Suppressor macrophage treated with lipopolysaccharide for 1 hour (primary cell): ENCODE results near the gene LRRFIP1.
"Not testable (repeated sequence)": the region's sequence is repeated elsewhere in the genome, so short reads cannot be mapped to it uniquely, and the experiment has no call there.

Experiments used
- DNase-seq, 3 donors: peaks; one replicate each; pipeline ENCODE4 v3.0.0-alpha.2; 2020 to 2022

Gene LRRFIP1

GRCh38 chr2:237627441-237628246, at the start of gene LRRFIP1:
Gene LRRFIP1 (plus strand): TSS chr2:237627587. CDS start chr2:237627645, 58 bp downstream.
- peak in 2 of 3 donors; percentile 57 to 71 for DNase-seq

GRCh38 chr2:237577956-237578870, 49.2 kb upstream of the LRRFIP1 start:
- DNase-seq = no peak

GRCh38 chr2:237581326-237581725, 46.1 kb upstream of the LRRFIP1 start:
- DNase-seq = no peak

GRCh38 chr2:237581751-237582746, 45.3 kb upstream of the LRRFIP1 start:
- DNase-seq = peak; percentile 54 to 65 (median 64)

GRCh38 chr2:237583385-237584295, 43.7 kb upstream of the LRRFIP1 start:
- no peak for DNase-seq

GRCh38 chr2:237585590-237586221, 41.7 kb upstream of the LRRFIP1 start:
- DNase-seq = no peak

- no peak for DNase-seq
Measured at GRCh38 chr2:237588044-237588696, 39.2 kb upstream of the LRRFIP1 start.

GRCh38 chr2:237590272-237591140, 36.9 kb upstream of the LRRFIP1 start, which contains the start of gene RAB17:
Gene RAB17 (minus strand): TSS chr2:237590734. CDS start chr2:237586154, 4,580 bp downstream.
- DNase-seq = no peak

GRCh38 chr2:237591141-237591881, 36.1 kb upstream of the LRRFIP1 start:
- DNase-seq = peak; percentile 89 to 93 (median 92)

- no peak for DNase-seq
Measured at GRCh38 chr2:237592425-237592980, 34.9 kb upstream of the LRRFIP1 start.

- no peak for DNase-seq
Measured at GRCh38 chr2:237593036-237593435, 34.4 kb upstream of the LRRFIP1 start.

GRCh38 chr2:237593596-237594320, 33.6 kb upstream of the LRRFIP1 start:
- no peak for DNase-seq

- DNase-seq = no peak
Measured at GRCh38 chr2:237594514-237594871, 32.9 kb upstream of the LRRFIP1 start.

- DNase-seq = not testable (repeated sequence)
Measured at GRCh38 chr2:237595829-237596519, 31.4 kb upstream of the LRRFIP1 start.

- peak in 1 of 3 donors; percentile 34 for DNase-seq
Measured at GRCh38 chr2:237596520-237597195, 30.7 kb upstream of the LRRFIP1 start.
